Fibroblast of peridontal ligament (primary cell): Measurements from ENCODE around the gene CCT8L2.
"Not testable (repeated sequence)": the region's sequence is repeated elsewhere in the genome, so short reads cannot be mapped to it uniquely, and the experiment has no call there.

Experiments used
- DNase-seq: peaks from one replicate; pipeline ENCODE4 v3.0.0-alpha.2; 2010; ENCODE audit errors: extremely low read depth

CCT8L2 gene

DNA sequence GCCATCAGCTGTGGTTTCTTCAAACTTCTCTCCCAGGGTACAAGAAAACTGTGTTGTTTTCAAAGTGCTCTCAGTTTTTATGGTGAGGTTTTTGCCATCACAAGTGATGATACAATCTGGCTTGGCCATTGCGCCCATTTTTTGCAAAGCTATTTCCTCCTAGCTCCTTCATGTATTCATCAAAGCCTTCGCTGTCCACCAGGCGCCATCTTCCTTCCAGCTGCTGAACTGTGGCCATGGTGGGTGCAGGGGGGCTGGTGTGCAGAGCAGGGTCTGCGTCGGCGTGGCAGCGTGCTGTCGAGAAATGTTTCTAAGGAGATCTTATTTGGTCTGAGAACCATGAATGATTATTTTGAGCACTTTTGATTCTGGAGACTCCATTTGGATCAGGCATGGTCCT is 2.6 kb upstream of the CCT8L2 start:
- DNase-seq, result not testable (repeated sequence)

DNA sequence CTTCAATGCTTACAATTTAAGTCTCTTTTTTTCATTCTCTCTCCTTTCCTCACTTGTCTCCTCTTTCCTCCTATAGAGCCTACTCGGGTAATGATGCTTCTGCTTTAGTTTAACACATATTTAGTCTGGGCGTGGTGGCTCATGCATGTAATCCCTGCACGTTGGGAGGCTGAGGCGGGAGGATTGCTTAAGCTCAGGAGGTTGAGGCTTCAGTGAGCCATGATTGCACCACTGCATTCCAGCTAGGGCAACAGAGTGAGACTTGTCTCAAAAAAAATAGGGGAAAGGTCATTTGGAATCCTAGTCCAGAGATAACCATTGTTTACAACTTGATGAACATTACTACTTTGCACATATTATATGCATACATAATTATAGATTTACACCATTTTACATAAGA is 1.4 kb upstream of the CCT8L2 start:
- DNase-seq, result no peak

DNA sequence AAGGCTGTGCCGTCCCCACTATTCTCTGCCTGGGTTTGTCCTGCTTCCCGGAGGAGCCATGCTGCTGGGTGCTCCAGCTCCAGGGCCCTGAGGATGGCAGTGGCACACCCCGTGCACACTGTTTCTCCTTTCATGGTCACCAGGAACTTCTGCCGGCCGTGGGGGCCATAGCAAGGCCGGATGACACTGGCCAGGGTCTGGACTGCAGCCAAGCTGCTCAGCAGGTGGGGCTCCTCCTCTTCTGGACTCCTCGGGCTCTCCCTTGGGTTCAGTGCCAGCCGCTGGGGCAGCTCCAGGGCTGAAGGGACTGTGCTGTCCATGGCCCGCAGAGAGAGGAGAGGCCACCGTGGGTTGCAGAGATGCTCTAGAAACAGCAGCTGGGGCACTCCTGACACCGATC is 379 bp downstream of the CCT8L2 start:
- not testable (repeated sequence) for DNase-seq

DNA sequence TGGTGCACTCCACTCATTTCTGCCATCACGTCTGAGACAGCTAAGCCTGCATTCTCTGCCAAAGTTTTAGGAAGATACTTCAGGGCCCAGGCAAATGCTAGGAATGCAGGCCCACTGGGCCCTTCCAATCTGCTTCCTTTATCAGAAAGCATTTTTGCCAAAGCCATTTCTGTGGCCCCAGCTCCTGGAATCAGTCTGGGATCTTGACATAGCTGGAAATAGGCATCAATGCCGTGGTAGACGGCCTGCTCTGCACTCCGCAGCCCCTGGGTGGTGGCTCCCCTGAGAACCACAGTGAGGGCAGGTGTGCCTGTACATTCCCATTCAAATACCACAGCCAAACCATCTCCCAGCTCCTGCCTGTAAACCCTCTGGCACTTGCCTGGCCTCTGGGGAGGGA is 1.5 kb downstream of the CCT8L2 start:
- DNase-seq, result not testable (repeated sequence)

DNA sequence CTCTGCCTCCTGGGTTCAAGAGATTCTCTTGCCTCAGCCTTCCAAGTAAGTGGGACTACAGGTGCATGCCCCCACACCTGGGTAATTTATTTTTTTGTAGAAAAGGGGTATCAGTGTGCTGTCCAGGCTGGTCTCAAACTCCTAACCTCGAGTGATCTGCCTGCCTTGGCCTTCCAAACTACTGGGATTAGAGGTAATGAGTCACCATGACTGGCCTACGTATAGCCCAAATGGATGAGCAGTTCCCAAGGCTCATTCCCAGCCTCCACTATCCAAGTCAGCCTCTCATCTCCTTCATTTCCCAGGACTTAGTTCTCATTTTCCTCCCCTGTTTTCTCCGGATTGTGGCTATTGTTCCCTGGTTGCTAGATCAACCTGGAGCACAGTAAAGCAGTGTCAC is 5.6 kb downstream of the CCT8L2 start:
- DNase-seq, result no peak

DNA sequence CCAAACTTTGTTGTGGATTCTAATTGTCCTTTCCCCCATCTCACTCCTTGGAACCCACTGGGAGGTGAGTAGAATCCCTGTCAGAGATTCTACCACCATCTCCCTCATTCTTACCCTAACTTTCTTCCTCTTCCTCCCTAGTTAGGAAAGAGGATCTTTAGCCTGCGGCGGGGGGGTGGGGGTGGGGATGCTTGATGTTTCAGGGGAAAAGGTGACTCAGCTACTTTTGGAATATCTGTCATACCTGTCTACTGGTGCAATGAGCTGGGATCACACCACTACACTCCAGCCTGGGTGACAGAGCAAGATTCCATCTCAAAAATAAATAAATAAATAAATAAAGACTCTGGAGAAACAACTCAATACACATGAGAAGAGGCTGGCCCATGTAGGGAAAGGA is 6.4 kb downstream of the CCT8L2 start:
- DNase-seq, result no peak

DNA sequence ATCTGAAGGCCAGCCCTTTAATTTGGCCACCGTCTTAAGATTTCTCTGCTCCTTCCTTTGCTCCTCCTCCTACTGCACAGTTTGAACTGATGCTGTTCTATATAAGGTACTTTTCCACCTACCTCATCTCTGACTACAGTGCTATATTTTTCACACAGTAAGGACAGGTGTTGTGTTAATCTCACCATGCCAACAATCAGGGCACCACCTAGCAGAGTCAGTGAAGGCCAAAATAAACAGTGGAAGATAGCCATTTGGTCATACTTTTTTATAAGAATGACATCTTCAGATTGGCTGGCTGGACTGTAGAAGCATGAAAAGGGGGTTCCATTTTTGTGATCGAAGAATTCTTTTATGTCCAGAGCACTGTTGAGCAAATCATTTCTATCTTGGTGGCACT is 11.7 kb downstream of the CCT8L2 start:
- not testable (repeated sequence) for DNase-seq

DNA sequence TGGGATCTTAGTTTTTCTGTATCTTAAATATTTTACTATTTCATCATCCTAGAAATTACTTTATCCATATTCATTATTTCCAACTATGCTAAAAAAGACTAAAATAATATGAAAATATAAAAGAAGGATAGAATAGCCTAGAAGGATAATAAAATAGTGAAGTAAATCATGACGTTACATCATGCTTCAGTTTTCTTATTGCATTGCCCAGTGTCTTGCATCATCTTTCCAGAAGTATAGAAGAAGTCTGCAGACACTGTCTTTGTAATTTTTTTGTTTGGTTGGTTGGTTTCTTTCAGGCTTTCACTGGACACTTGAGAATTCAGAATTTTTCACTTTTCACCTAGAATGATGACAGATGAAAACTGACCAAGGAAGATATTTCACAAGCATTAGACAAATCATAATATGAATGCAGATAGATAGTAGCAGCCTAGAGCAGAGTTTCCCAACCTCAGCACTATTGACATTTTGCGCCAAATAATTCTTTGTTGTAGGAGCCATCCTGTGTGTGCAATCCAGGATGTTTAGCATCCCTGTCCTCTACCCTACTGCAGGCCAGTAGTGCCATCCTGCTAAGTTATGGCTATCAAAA is 23.3 kb downstream of the CCT8L2 start:
- not testable (repeated sequence) for DNase-seq

DNA sequence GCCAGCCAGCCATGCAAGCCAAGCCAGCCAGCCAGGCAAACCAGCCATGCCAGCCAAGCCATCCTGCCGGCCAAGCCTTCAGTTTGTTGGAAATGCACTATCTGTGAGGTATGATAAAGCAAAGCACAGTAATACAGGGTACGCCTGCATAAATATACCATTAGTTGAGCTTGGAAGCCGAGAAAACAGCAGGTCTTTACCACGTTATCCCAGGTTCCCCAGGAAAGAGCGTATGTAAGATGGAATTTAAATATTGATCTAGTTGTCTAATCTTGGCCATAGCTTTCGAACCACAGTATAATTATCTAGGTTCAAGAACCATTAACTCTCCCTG is 24.2 kb downstream of the CCT8L2 start:
- DNase-seq, result no peak

DNA sequence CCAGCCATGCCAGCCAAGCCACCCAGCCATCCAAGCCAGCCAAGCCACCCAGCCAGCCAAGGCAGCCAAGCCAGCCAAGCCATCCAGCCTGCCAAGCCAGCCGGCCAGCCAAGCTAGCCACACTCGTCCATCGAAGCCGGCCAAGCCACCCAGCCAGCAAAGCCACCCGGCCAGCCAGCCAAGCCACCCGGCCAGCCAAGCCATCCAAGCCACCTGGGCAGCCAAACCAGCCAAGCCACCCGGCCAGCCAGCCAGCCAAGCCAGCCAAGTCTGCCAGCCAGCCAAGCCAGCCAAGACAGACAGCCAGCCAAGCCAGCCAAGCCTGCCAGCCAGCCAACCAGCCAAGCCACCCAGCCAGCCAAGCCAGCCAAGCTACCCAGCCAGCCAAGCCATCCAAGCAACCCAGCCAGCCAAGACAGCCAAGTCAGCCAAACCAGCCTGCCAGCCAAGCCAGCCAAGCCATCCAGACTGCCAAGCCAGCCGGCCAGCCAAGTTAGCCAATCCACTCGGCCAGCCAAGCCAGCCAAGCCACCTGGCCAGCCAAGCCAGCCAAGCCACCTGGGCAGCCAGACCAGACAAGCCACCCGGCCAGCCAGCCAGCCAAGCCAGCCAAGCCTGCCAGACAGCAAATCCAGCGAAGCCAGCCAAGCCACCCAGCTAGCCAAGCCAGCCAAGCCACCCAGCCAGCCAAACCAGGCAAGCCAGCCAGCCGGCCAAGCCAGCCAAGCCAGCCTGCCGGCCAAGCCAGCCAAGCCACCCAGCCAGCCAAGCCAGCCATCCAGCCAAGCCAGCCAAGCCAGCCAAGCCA is 24.8 kb downstream of the CCT8L2 start:
- not testable (repeated sequence) for DNase-seq

DNA sequence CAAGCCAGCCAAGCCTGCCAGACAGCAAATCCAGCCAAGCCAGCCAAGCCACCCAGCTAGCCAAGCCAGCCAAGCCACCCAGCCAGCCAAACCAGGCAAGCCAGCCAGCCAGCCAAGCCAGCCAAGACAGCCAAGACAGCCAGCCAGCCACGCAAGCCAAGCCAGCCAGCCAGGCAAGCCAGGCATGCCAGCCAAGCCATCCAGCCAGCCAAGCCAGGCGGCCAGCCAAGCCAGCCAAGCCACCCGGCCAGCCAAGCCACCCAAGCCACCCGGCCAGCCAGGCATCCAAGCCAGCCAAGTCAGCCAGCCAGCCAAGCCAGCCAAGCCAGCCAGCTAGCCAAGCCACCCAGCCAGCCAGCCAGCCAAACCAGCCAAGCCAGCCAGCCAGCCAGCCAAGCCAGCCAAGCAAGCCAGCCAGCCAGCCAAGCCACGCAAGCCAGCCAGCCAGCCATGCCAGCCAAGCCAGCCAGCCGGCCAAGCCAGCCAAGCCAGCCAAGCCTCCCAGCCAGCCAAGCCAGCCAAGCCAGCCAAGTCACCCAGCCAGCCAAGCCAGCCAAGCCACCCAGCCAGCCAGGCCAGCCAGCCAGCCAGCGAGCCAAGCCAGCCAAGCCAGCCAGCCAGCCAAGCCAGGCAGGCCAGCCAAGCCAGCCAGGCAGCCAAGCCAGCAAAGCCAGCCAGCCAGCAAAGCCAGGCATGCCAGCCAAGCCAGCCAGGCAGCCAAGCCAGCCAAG is 26.0 kb downstream of the CCT8L2 start:
- not testable (repeated sequence) for DNase-seq

DNA sequence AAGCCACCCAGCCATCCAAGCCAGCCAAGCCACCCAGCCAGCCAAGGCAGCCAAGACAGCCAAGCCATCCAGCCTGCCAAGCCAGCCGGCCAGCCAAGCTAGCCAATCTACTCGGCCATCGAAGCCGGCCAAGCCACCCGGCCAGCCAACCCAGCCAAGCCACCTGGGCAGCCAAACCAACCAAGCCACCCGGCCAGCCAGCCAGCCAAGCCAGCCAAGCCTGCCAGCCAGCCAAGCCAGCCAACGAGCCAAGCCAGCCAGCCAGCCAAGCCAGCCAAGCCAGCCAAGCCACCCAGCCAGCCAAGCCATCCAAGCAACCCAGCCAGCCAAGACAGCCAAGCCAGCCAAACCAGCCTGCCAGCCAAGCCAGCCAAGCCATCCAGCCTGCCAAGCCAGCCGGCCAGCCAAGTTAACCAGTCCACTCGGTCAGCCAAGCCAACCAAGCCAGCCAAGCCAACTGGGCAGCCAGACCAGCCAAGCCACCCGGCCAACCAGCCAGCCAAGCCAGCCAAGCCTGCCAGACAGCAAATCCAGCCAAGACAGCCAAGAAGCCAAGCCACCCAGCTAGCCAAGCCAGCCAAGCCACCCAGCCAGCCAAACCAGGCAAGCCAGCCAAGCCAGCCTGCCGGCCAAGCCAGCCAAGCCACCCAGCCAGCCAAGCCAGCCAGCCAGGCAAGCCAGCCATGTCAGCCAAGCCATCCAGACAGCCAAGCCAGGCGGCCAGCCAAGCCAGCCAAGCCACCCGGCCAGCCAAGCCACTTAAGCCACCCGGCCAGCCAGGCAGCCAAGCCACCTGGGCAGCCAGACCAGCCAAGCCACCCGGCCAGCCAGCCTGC is 26.8 kb downstream of the CCT8L2 start:
- not testable (repeated sequence) for DNase-seq

DNA sequence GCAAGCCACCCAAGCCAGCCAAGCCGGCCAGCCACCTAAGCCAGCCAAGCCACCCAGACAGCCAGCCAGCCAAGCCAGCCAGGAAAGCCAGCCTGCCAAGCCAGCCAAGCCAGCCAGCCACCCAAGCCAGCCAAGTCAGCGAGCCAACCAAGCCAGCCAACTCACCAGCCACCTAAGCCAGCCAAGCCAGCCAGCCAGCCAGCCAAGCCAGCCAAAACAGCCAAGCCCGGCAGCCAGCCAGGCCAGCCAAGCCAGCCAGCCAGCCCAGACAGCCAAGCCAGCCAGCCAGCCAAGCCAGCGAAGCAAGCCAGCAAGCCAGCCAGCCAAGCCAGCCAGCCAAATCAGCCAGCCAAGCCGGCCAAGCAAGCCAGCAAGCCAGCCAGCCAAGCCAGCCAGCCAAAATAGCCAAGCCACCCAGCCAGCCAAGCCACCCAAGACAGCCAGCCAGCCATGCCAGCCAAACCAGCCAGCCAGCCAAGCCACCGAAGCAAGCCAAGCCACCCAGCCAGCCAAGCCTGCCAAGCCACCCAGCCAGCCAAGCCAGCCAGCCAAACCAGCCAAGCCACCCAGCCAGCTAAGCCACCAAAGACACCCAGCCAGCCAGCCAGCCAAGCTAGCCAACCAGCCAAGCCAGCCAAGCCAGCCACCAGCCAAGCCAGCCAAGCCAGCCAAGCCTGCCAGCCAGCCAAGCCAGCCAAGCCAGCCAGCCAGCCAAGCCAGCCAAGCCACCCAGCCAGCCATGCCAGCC is 27.6 kb downstream of the CCT8L2 start:
- not testable (repeated sequence) for DNase-seq

DNA sequence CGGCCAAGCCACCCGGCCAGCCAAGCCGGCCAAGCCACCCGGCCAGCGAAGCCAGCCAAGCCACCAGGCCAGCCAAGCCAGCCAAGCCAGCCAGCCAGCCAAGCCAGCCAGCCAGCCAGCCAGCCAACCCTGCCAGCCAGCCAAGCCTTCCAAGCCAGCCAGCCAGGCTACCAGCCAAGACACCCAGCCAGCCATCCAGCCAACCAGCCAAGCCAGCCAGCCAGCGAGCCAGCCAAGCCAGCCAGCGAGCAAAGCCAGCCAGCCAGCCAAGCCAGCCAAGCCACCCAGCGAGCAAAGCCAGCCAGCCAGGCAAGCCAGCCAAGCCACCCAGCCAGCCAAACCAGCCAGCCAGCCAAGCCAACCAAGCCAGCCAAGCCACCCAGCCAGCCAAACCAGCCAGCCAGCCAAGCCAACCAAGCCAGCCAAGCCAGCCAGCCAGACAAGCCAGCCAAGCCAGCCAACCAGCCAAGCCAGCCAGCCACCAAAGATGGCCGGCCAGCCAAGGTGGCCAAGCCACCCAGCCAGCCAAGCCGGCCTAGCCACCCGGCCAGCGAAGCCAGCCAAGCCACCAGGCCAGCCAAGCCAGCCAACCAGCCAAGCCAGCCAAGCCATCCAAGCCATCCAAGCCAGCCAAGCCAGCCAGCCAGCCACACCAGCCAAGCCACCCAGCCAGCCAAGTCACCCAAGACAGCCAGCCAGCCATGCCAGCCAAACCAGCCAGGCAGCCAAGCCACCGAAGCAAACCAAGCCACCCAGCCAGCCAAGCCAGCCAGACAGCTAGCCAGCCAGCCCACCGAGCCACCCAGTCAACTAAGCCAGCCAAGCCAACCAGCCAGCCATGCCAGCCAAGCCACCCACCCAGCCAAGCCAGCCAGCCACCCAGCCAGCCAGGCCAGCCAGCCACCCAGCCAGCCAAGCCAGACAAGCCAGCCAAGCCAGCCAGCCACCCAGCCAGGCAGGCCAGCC is 28.8 kb downstream of the CCT8L2 start:
- no peak for DNase-seq

DNA sequence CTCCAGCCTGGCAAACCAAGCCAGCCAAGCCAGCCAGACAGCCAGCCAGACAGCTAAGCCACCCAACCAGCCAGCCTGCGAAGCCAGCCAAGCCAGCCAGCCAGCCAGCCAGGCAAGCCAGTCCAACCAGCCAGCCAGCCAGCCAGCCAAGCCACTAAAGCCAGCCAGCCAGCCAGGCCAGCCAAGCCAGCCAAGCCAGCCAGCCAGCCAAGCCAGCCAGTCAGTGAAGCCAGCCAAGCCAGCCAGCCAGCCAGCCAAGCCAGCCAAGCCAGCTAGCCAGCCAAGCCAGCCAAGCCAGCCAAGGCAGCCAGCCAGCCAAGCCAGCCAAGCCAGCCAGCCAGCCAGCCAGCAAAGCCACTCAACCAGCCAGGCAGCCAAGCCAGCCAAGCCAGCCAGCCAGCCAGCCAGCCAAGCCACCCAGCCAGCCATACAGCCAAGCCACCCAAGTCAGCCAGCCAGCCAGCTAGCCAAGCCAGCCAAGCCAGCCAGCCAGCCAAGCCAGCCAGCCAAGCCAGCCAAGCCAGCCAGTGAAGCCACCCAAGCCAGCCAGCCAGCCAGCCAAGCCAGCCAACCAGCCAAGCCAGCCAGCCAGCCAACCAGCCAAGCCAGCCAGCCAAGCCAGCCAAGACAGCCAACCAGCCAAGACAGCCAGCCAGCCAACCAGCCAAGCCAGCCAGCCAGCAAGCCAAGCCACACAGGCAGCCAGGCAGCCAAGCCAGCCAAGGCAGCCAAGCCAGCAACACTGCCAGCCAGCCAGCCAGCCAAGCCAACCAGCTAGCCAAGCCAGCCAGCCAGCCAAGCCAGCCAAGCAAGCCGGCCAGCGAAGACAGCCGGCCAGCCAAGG is 29.7 kb downstream of the CCT8L2 start:
- DNase-seq, result no peak

DNA sequence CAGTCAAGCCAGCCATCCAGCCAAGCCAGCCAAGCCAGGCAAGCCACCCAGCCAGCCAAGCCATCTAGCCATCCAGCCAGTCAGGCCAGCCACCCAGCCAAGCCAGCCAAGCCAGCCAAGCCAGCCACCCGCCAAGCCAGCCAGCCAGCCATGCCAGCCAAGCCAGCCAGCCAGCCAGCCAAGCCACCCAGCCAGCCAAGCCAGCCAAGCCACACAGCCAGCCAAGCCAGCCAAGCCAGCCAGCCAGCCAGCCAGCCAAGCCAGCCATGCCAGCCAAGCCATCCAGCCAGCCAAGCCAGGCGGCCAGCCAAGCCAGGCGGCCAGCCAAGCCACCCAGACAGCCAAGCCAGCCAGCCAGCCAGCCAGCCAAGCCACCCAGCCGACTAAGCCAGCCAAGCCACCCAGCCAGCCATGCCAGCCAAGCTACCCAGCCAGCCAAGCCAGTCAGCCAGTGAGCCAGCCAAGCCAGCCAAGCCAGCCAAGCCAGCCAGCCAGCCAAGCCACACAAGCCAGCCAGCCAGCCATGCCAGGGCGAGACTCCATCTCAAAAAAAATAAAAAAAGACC is 31.4 kb downstream of the CCT8L2 start:
- DNase-seq, result not testable (repeated sequence)

DNA sequence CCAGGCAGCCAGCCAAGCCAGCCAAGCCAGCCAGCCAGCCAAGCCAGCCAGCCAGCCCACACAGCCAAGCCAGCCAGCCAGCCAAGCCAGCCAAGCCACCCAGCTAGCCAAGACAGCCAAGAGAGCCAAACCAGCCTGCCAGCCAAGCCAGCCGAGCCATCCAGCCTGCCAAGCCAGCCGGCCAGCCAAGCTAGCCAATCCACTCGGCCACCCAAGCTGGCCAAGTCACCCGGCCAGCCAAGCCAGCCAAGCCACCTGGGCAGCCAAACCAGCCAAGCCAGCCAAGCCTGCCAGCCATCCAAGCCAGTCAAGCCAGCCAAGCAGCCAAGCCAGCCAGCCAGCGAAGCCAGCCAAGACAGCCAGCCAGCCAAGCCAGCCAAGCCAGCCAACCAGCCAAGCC is 32.0 kb downstream of the CCT8L2 start:
- not testable (repeated sequence) for DNase-seq

DNA sequence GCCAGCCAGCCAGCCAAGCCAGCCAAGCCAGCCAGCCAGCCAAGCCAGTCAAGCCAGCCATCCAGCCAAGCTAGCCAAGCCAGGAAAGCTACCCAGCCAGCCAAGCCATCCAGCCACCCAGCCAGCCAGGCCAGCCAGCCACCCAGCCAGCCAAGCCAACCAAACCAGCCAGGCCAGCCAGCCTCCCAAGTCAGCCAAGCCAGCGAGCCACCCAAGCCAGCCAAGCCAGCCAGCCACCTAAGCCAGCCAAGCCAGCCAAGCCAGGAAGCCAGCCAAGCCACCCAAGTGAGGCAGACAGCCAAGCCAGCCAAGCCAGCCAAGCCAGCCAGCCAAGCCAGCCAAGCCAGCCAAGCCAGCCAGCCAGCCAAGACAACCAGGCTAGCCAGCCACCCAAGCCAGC is 32.6 kb downstream of the CCT8L2 start:
- DNase-seq, result not testable (repeated sequence)
